GM18909 (cell line): ENCODE data around the gene SPOPL.
A peak's percentile ranks its signal among the peaks of the same experiment; 100 is the strongest.
"Not testable (repeated sequence)": the region's sequence is repeated elsewhere in the genome, so short reads cannot be mapped to it uniquely, and the experiment has no call there.

Experiments
- ATAC-seq: cut with Tn5 transposase; IDR thresholded peaks from one replicate; pipeline ENCODE4 v1.9.1; 2021; ENCODE audit warnings: mild to moderate bottlenecking; ENCODE audit not compliant: unreplicated experiment, poor library complexity

Gene SPOPL

GRCh38 chr2:138521821-138522220 lies 20.3 kb downstream of the SPOPL start:
- ATAC-seq, result no peak

DNA sequence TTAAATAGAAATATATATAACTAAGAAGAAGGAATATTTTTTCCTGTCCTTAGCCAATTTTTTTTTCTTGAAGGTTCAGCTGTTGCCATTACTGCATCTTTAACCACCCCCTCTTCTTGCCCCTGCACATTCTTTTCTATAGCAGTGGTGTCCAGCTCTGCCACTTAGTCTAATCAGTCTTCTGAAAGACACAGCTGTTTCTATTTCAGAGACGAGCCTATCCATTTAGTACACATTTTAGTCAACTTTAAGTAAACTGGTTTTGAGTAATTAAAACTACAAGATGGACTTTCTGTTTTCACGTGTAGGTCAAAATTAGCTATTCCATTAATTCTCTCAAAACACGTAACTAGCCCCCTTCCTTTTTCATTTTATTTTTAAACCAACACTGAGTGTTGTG lies 21.0 kb downstream of the SPOPL start:
- ATAC-seq, result peak; percentile 76

DNA sequence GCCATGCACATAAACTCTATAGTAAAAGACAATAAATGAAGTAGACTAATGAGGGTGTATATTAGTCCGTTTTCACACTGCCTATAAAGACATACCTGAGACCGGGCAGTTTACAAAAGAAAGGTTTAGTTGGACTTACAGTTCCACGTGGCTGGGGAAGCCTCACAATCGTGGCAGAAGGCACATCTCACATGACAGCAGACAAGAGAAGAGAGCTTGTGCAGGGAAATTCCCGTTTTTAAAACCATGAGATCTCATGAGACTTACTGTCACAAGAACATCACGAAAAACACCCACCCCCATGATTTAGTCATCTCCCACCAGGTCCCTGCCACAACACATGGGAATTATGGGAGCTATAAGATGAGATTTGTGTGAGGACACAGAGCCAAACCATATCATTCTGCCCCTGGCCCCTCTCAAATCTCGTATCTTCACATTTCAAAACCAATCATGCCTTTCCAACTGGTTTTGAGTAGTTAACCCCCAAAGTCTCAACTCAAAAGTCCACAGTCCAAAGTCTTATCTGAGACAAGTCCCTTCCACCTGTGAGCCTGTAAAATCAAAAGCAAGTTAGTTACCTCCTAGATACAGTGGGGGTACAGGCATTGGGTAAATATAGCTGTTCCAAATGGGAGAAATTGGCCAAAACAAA lies 21.6 kb downstream of the SPOPL start:
- ATAC-seq, result peak; percentile 60

- peak; percentile 30 for ATAC-seq
Measured at GRCh38 chr2:138523673-138524042, 22.1 kb downstream of the SPOPL start.

GRCh38 chr2:138524353-138524752 lies 22.8 kb downstream of the SPOPL start:
- not testable (repeated sequence) for ATAC-seq

- no peak for ATAC-seq
Measured at GRCh38 chr2:138531913-138532312, 30.3 kb downstream of the SPOPL start.

DNA sequence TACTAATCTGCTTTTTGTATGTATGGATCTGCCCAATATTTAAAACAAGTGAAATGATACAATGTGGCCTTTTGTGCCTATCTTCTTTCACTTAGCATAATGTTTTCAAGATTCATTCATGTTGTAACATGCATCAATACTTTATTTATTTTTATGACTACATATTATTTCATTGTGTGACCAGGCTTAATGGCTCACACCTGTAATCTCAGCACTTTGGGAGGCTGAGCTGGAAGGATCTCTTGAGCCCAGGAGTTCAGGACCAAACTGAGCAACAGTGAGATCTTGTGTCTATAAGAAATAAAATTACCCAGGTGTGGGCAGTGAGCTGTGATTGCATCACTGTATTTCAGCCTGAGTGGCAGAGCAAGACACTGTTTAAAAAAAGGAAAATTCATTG lies 33.2 kb downstream of the SPOPL start:
- ATAC-seq, result no peak

DNA sequence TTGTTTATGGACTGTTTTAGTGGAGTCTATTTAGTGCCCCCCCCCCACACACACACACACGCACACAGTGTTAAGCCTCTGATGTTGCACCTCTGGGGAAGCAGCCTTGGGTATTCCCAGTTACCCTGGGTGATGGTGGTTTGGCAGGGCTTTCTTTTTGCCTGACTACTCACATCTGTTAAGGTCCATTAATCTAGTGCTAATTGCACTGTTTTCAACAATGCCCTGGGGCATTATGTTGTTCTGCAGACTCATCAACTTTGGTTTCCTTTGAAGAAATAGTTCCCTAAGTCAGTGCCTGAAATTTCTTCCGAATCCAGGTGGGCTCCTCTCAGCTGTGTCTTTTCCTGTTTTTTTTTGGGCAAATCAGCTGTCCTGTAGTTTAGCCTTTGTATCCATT lies 34.7 kb downstream of the SPOPL start:
- ATAC-seq, result peak; percentile 87

DNA sequence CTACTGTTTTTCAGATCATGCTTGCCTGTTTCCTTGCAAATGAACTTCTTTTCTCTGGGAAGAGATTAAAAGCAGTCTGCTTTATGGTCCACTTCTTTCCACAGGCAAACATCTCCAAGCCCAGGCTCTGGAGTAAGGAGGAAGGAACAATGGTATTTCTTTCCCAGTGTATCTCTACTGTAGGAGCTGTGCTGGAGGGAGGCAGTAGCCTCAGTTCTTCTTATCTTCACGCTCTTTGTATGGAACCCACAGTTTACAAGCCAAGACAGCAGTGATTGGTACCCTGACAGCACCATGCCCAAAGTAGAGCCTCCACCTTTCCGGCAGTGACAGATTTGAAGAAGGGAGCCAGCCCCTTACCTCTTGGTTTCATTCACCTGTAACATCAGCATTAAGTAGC lies 35.2 kb downstream of the SPOPL start:
- ATAC-seq, result no peak

GRCh38 chr2:138537170-138537915 lies 35.8 kb downstream of the SPOPL start:
- no peak for ATAC-seq

DNA sequence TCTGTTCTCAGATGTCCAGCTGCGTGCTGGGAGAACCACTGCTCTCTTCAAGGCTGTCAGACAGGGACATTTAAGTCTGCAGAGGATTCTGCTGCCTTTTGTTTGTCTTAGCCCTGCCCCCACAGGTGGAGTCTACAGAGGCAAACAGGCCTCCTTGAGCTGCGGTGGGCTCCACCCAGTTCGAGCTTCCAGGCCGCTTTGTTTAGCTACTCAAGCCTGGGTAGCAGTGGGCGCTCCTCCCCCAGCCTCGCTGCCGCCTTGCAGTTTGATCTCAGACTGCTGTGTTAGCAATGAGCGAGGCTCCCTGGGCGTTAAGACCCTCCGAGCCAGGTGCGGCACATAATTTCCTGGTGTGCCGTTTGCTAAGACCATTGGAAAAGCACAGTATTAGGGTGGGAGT lies 42.6 kb downstream of the SPOPL start:
- ATAC-seq, result not testable (repeated sequence)

GRCh38 chr2:138548796-138549195 lies 47.2 kb downstream of the SPOPL start:
- no peak for ATAC-seq

- ATAC-seq, result no peak
Measured at GRCh38 chr2:138550172-138550571, 48.6 kb downstream of the SPOPL start.

DNA sequence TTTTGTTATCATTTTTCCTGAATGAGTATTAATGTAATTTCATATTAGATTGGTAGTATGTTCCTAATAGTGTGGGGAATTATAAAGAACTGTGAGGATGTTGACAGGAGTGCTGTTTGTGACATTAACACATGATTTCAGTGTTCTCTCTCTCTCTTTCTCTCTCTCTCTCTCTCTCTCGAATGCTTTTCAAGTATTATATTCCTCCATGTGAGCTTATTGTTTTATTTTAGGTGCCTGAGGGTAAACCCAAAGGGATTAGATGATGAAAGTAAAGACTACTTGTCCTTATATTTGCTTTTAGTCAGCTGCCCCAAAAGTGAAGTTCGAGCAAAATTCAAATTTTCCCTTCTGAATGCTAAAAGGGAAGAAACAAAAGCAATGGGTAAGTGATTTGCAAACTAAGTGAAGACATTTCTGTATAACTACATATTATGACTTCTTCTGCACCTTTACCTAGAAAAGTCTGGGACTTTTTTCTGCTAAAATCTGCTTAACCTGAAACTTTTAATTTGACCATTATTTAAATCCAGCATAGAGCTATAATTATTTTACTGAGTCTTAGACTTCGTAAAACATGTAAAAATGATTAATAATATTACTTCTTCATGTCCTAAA lies 49.2 kb downstream of the SPOPL start:
- ATAC-seq, result no peak

DNA sequence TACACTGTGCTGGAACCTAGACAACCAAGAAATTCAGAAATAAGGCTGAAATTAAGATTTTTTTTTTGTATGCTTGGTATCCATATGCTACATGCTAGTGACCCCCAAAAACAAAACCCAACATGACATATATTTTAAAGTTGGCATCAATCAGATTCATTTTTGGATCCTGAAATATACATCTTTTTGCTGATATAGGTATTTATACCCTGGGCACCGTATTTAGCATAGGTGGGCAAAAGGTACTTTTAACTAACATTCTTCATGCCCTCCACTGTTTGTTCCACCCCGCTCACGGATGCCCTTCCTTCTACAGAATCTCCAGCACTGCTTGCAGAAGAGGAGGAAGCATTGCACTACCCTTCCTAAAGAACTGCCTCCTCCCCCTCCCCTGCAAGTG lies 52.6 kb downstream of the SPOPL start:
- no peak for ATAC-seq

- ATAC-seq, result no peak
Measured at GRCh38 chr2:138559641-138560040, 58.1 kb downstream of the SPOPL start.

DNA sequence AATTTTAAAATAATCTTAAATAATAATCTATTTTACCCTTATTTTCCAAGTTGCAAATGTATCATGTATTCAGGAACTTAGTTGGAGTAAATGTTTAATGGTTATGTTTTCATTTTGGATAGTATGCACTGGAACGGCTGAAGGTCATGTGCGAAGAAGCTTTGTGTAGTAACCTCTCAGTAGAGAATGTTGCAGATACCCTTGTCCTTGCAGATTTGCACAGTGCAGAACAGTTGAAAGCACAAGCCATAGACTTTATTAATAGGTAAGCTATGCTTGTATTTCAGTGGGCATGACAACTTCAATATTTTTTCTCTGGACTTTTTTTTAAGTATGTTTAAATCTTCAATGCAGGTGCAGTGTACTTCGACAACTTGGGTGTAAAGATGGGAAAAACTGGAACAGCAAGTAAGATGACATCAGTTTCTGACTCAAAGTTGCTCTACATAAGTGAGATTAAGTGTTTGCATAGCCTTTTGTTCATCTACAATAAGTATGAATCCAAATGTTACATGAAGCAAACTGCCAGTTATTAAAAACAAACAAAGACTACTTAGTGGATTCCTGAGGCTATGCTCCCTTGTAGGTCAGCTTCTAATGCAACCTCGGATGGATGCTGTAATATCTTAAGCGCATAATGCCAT lies 63.1 kb downstream of the SPOPL start:
- ATAC-seq, result no peak

- no peak for ATAC-seq
Measured at GRCh38 chr2:138565230-138565598, 63.6 kb downstream of the SPOPL start.

GRCh38 chr2:138572318-138572717 lies 70.7 kb downstream of the SPOPL start:
- ATAC-seq, result no peak

DNA sequence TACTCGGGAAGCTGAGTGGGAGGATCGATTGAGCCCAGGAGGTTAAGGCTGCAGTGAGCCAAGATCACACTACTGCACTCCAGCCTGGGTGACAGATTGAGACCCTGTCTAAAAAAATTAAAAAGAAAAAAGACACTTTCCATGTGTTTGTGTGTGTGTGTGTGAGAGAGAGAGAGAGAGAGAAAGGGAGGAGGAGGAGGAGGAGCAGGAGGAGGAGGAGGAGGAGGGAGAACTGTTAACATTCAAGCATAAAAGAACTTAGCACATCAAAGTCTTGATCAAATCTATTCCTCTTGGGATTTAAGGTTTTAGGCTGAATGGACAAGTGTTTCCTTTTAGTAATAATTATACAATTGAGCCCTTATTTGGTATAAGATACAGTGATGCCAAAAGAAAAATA lies 75.5 kb downstream of the SPOPL start:
- ATAC-seq, result no peak

- no peak for ATAC-seq
Measured at GRCh38 chr2:138579556-138579955, 78.0 kb downstream of the SPOPL start.
